Testis (tissue), 2 donors: ENCODE results near the gene ADPRS.

Source experiments
- POLR2A ChIP-seq: fragments of 450-650 bp; IDR thresholded peaks from one replicate; pipeline ENCODE4 v1.6.1; 2017; ENCODE audit warnings: antibody characterized with exemption, mild to moderate bottlenecking, moderate library complexity
- TF ChIP-seq, protein P1 (sequence below), 3 experiments: fragments of 450-650 bp in 2 of 3; fragments of 200-600 bp in 1 of 3; sonication (generic) in 1 of 3; IDR thresholded peaks; one replicate each; pipeline ENCODE4 v1.5.1; 2016 to 2019; ENCODE audit warnings: antibody characterized with exemption in 3 of 3, mild to moderate bottlenecking in 2 of 3, moderate library complexity in 1 of 3

GRCh38 chr1:36098650-36099365 is 10.1 kb downstream of the ADPRS start:
- TF ChIP-seq, protein P1, sequence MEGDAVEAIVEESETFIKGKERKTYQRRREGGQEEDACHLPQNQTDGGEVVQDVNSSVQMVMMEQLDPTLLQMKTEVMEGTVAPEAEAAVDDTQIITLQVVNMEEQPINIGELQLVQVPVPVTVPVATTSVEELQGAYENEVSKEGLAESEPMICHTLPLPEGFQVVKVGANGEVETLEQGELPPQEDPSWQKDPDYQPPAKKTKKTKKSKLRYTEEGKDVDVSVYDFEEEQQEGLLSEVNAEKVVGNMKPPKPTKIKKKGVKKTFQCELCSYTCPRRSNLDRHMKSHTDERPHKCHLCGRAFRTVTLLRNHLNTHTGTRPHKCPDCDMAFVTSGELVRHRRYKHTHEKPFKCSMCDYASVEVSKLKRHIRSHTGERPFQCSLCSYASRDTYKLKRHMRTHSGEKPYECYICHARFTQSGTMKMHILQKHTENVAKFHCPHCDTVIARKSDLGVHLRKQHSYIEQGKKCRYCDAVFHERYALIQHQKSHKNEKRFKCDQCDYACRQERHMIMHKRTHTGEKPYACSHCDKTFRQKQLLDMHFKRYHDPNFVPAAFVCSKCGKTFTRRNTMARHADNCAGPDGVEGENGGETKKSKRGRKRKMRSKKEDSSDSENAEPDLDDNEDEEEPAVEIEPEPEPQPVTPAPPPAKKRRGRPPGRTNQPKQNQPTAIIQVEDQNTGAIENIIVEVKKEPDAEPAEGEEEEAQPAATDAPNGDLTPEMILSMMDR (IDR thresholded peaks at IDR 0.05), result no peak
- no peak for TF ChIP-seq POLR2A
